ENCODE results near the gene SLC24A3.
A peak's percentile ranks its signal among the peaks of the same experiment; 100 is the strongest.

Gene SLC24A3

GRCh38 chr20:19336631-19337030 lies 124.2 kb downstream of the SLC24A3 start:
- no peak for TF ChIP-seq FOXP2 (optimal IDR thresholded peaks at IDR 0.05; ENCODE audit: control extremely low read depth, extremely low read length, insufficient read depth)
- no peak for TF ChIP-seq POLR2AphosphoS5 (IDR thresholded peaks at IDR 0.05; ENCODE audit: borderline replicate concordance, low read depth, low read length)
- TF ChIP-seq EZH2 (IDR thresholded peaks at IDR 0.05): no peak
- no peak overlapping the region for H3K4me3 ChIP-seq
- no peak overlapping the region for H3K9ac ChIP-seq (ENCODE audit: insufficient read length)
- no peaks in the 10 kb centered on the region for H3K36me3 ChIP-seq (ENCODE audit: insufficient read depth, low read length)
- no peaks in the 10 kb centered on the region for H3K9me3 ChIP-seq (ENCODE audit: low read depth, low read length)
- DNase-seq (ENCODE audit: low read depth, low spot score): no peak
- H3K27ac ChIP-seq: no peak overlapping the region

GRCh38 chr20:19338380-19338779 lies 125.9 kb downstream of the SLC24A3 start:
- Histone ChIP-seq H3K27ac (no peak overlapping the region), H3K4me3 (no peak overlapping the region), H3K9me3 (ENCODE audit: low read depth, low read length) (no peaks in the 10 kb centered on the region), H3K9ac (ENCODE audit: insufficient read length) (no peak overlapping the region), H3K36me3 (ENCODE audit: insufficient read depth, low read length) (no peaks in the 10 kb centered on the region)
- DNase-seq (ENCODE audit: low read depth, low spot score): no peak
- TF ChIP-seq POLR2AphosphoS5 (IDR thresholded peaks at IDR 0.05; ENCODE audit: borderline replicate concordance, low read depth, low read length) (no peak), EZH2 (IDR thresholded peaks at IDR 0.05) (no peak), FOXP2 (optimal IDR thresholded peaks at IDR 0.05; ENCODE audit: control extremely low read depth, extremely low read length, insufficient read depth) (no peak)

GRCh38 chr20:19338960-19339359 lies 126.5 kb downstream of the SLC24A3 start:
- peak overlapping the region; percentile 16; the same call in 1 of the 2 replicates for H3K4me3 ChIP-seq
- TF ChIP-seq FOXP2 (optimal IDR thresholded peaks at IDR 0.05; ENCODE audit: control extremely low read depth, extremely low read length, insufficient read depth) (no peak), EZH2 (IDR thresholded peaks at IDR 0.05) (no peak)
- H3K27ac ChIP-seq: no peak overlapping the region
- H3K36me3 ChIP-seq (ENCODE audit: insufficient read depth, low read length): no peaks in the 10 kb centered on the region
- no peaks in the 10 kb centered on the region for H3K9me3 ChIP-seq (ENCODE audit: low read depth, low read length)
- no peak for DNase-seq (ENCODE audit: low read depth, low spot score)
- no peak overlapping the region for H3K9ac ChIP-seq (ENCODE audit: insufficient read length)

GRCh38 chr20:19341348-19342053 lies 129.1 kb downstream of the SLC24A3 start:
- no peaks in the 10 kb centered on the region for H3K9me3 ChIP-seq (ENCODE audit: low read depth, low read length)
- no peaks in the 10 kb centered on the region for H3K36me3 ChIP-seq (ENCODE audit: insufficient read depth, low read length)
- H3K4me3 ChIP-seq: no peak overlapping the region
- DNase-seq (ENCODE audit: low read depth, low spot score): no peak
- H3K9ac ChIP-seq (ENCODE audit: insufficient read length): no peak overlapping the region
- TF ChIP-seq POLR2AphosphoS5 (IDR thresholded peaks at IDR 0.05; ENCODE audit: borderline replicate concordance, low read depth, low read length): no peak
- H3K27ac ChIP-seq: no peak overlapping the region

- no peak overlapping the region for H3K9ac ChIP-seq (ENCODE audit: insufficient read length)
- H3K36me3 ChIP-seq (ENCODE audit: insufficient read depth, low read length): no peaks in the 10 kb centered on the region
- H3K4me3 ChIP-seq: no peak overlapping the region
- H3K9me3 ChIP-seq (ENCODE audit: low read depth, low read length): no peaks in the 10 kb centered on the region
- no peak for TF ChIP-seq FOXP2 (optimal IDR thresholded peaks at IDR 0.05; ENCODE audit: control extremely low read depth, extremely low read length, insufficient read depth)
- no peak for TF ChIP-seq POLR2AphosphoS5 (IDR thresholded peaks at IDR 0.05; ENCODE audit: borderline replicate concordance, low read depth, low read length)
- no peak for TF ChIP-seq EZH2 (IDR thresholded peaks at IDR 0.05)
- DNase-seq (ENCODE audit: low read depth, low spot score): no peak
- no peak overlapping the region for H3K27ac ChIP-seq
These were observed 131.9 kb downstream of the SLC24A3 start for GRCh38 chr20:19344341-19344740.

GRCh38 chr20:19347943-19348456 lies 135.6 kb downstream of the SLC24A3 start:
- no peak for DNase-seq (ENCODE audit: low read depth, low spot score)
- no peaks in the 10 kb centered on the region for H3K9me3 ChIP-seq (ENCODE audit: low read depth, low read length)
- no peaks in the 10 kb centered on the region for H3K36me3 ChIP-seq (ENCODE audit: insufficient read depth, low read length)
- no peak overlapping the region for H3K4me3 ChIP-seq
- no peak overlapping the region for H3K9ac ChIP-seq (ENCODE audit: insufficient read length)
- no peak for TF ChIP-seq POLR2AphosphoS5 (IDR thresholded peaks at IDR 0.05; ENCODE audit: borderline replicate concordance, low read depth, low read length)
- no peak for TF ChIP-seq EZH2 (IDR thresholded peaks at IDR 0.05)
- TF ChIP-seq FOXP2 (optimal IDR thresholded peaks at IDR 0.05; ENCODE audit: control extremely low read depth, extremely low read length, insufficient read depth): no peak
- H3K27ac ChIP-seq: no peak overlapping the region

GRCh38 chr20:19348582-19348981 lies 136.1 kb downstream of the SLC24A3 start:
- no peak for TF ChIP-seq FOXP2 (optimal IDR thresholded peaks at IDR 0.05; ENCODE audit: control extremely low read depth, extremely low read length, insufficient read depth)
- no peak for DNase-seq (ENCODE audit: low read depth, low spot score)
- no peak overlapping the region for H3K4me3 ChIP-seq
- H3K36me3 ChIP-seq (ENCODE audit: insufficient read depth, low read length): no peaks in the 10 kb centered on the region
- no peak overlapping the region for H3K27ac ChIP-seq
- no peaks in the 10 kb centered on the region for H3K9me3 ChIP-seq (ENCODE audit: low read depth, low read length)
- no peak overlapping the region for H3K9ac ChIP-seq (ENCODE audit: insufficient read length)

- no peak for DNase-seq (ENCODE audit: low read depth, low spot score)
- Histone ChIP-seq H3K9me3 (ENCODE audit: low read depth, low read length) (no peaks in the 10 kb centered on the region), H3K27ac (no peak overlapping the region), H3K9ac (ENCODE audit: insufficient read length) (no peak overlapping the region), H3K36me3 (ENCODE audit: insufficient read depth, low read length) (no peaks in the 10 kb centered on the region), H3K4me3 (no peak overlapping the region)
- TF ChIP-seq EZH2 (IDR thresholded peaks at IDR 0.05) (no peak), FOXP2 (optimal IDR thresholded peaks at IDR 0.05; ENCODE audit: control extremely low read depth, extremely low read length, insufficient read depth) (no peak)
These were observed 137.4 kb downstream of the SLC24A3 start for GRCh38 chr20:19349879-19350278.

GRCh38 chr20:19351542-19351941 lies 139.1 kb downstream of the SLC24A3 start:
- H3K36me3 ChIP-seq (ENCODE audit: insufficient read depth, low read length): no peaks in the 10 kb centered on the region
- H3K4me3 ChIP-seq: no peak overlapping the region
- no peak for DNase-seq (ENCODE audit: low read depth, low spot score)
- H3K9me3 ChIP-seq (ENCODE audit: low read depth, low read length): no peaks in the 10 kb centered on the region
- no peak overlapping the region for H3K9ac ChIP-seq (ENCODE audit: insufficient read length)
- no peak for TF ChIP-seq FOXP2 (optimal IDR thresholded peaks at IDR 0.05; ENCODE audit: control extremely low read depth, extremely low read length, insufficient read depth)
- no peak for TF ChIP-seq EZH2 (IDR thresholded peaks at IDR 0.05)
- TF ChIP-seq POLR2AphosphoS5 (IDR thresholded peaks at IDR 0.05; ENCODE audit: borderline replicate concordance, low read depth, low read length): no peak
- no peak overlapping the region for H3K27ac ChIP-seq
